ENCODE measurements around the gene NCK1.

The NCK1 gene

GRCh38 chr3:136947477-136947876 lies 85.5 kb downstream of the NCK1 start:
- no peaks in the 10 kb centered on the region for H3K9me3 ChIP-seq
- H3K4me1 ChIP-seq (ENCODE audit: control insufficient read depth in 1 of 2, insufficient read depth in 1 of 2, low read depth in 1 of 2, low read length in 1 of 2): no peaks in the 10 kb centered on the region
- TF ChIP-seq, protein P1, sequence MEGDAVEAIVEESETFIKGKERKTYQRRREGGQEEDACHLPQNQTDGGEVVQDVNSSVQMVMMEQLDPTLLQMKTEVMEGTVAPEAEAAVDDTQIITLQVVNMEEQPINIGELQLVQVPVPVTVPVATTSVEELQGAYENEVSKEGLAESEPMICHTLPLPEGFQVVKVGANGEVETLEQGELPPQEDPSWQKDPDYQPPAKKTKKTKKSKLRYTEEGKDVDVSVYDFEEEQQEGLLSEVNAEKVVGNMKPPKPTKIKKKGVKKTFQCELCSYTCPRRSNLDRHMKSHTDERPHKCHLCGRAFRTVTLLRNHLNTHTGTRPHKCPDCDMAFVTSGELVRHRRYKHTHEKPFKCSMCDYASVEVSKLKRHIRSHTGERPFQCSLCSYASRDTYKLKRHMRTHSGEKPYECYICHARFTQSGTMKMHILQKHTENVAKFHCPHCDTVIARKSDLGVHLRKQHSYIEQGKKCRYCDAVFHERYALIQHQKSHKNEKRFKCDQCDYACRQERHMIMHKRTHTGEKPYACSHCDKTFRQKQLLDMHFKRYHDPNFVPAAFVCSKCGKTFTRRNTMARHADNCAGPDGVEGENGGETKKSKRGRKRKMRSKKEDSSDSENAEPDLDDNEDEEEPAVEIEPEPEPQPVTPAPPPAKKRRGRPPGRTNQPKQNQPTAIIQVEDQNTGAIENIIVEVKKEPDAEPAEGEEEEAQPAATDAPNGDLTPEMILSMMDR (IDR thresholded peaks at IDR 0.05): no peak
- no peak overlapping the region for H3K4me3 ChIP-seq (ENCODE audit: low read depth in 1 of 2, low read length in 1 of 2)
- H3K36me3 ChIP-seq: peaks cover 10% of the 10 kb centered on the region
- no peak overlapping the region for H3K27ac ChIP-seq
- H3K27me3 ChIP-seq: no peaks in the 10 kb centered on the region

GRCh38 chr3:136949146-136949545 lies 87.1 kb downstream of the NCK1 start:
- no peaks in the 10 kb centered on the region for H3K4me1 ChIP-seq (ENCODE audit: control insufficient read depth in 1 of 2, insufficient read depth in 1 of 2, low read depth in 1 of 2, low read length in 1 of 2)
- H3K36me3 ChIP-seq: peaks cover 10% of the 10 kb centered on the region
- H3K4me3 ChIP-seq (ENCODE audit: low read depth in 1 of 2, low read length in 1 of 2): no peak overlapping the region
- no peaks in the 10 kb centered on the region for H3K9me3 ChIP-seq
- TF ChIP-seq, protein P1 (IDR thresholded peaks at IDR 0.05): no peak
- no peaks in the 10 kb centered on the region for H3K27me3 ChIP-seq
- no peak overlapping the region for H3K27ac ChIP-seq

GRCh38 chr3:136949708-136950107 lies 87.7 kb downstream of the NCK1 start:
- Histone ChIP-seq H3K27ac (no peak overlapping the region), H3K27me3 (no peaks in the 10 kb centered on the region), H3K4me1 (ENCODE audit: control insufficient read depth in 1 of 2, insufficient read depth in 1 of 2, low read depth in 1 of 2, low read length in 1 of 2) (no peaks in the 10 kb centered on the region), H3K4me3 (ENCODE audit: low read depth in 1 of 2, low read length in 1 of 2) (no peak overlapping the region), H3K36me3 (peaks cover 10% of the 10 kb centered on the region), H3K9me3 (no peaks in the 10 kb centered on the region)
- TF ChIP-seq, protein P1 (IDR thresholded peaks at IDR 0.05): no peak

- H3K4me1 ChIP-seq (ENCODE audit: control insufficient read depth in 1 of 2, insufficient read depth in 1 of 2, low read depth in 1 of 2, low read length in 1 of 2): no peaks in the 10 kb centered on the region
- peaks cover 8% of the 10 kb centered on the region for H3K36me3 ChIP-seq
- H3K4me3 ChIP-seq (ENCODE audit: low read depth in 1 of 2, low read length in 1 of 2): no peak overlapping the region
- TF ChIP-seq, protein P1 (IDR thresholded peaks at IDR 0.05): no peak
- H3K27me3 ChIP-seq: no peaks in the 10 kb centered on the region
- no peaks in the 10 kb centered on the region for H3K9me3 ChIP-seq
- peak overlapping the region; percentile 1 for H3K27ac ChIP-seq
Observed at GRCh38 chr3:136950623-136951022, 88.6 kb downstream of the NCK1 start.

GRCh38 chr3:136952292-136952691 lies 90.3 kb downstream of the NCK1 start:
- TF ChIP-seq, protein P1 (IDR thresholded peaks at IDR 0.05): no peak
- H3K36me3 ChIP-seq: no peaks in the 10 kb centered on the region
- no peaks in the 10 kb centered on the region for H3K4me1 ChIP-seq (ENCODE audit: control insufficient read depth in 1 of 2, insufficient read depth in 1 of 2, low read depth in 1 of 2, low read length in 1 of 2)
- H3K9me3 ChIP-seq: no peaks in the 10 kb centered on the region
- no peak overlapping the region for H3K4me3 ChIP-seq (ENCODE audit: low read depth in 1 of 2, low read length in 1 of 2)
- H3K27ac ChIP-seq: no peak overlapping the region
- H3K27me3 ChIP-seq: no peaks in the 10 kb centered on the region

GRCh38 chr3:136954251-136954650 lies 92.2 kb downstream of the NCK1 start:
- Histone ChIP-seq H3K27ac (no peak overlapping the region), H3K4me3 (ENCODE audit: low read depth in 1 of 2, low read length in 1 of 2) (no peak overlapping the region), H3K27me3 (no peaks in the 10 kb centered on the region), H3K36me3 (no peaks in the 10 kb centered on the region), H3K9me3 (no peaks in the 10 kb centered on the region), H3K4me1 (ENCODE audit: control insufficient read depth in 1 of 2, insufficient read depth in 1 of 2, low read depth in 1 of 2, low read length in 1 of 2) (no peaks in the 10 kb centered on the region)
- TF ChIP-seq, protein P1 (IDR thresholded peaks at IDR 0.05): no peak
